Keratinocyte (primary cell): ENCODE measurements around the gene OGT.

Experiments
- CTCF ChIP-seq, 3 experiments: IDR thresholded peaks in 1 of 3; conservative IDR thresholded peaks in 1 of 3; optimal IDR thresholded peaks in 1 of 3; 2 replicates in 2 of 3; 3 replicates in 1 of 3; pipeline versions ENCODE3 to v1.5.1; 2011; ENCODE audit warnings: low read length in 3 of 3, mild to moderate bottlenecking in 3 of 3, moderate library complexity in 2 of 3, control low read depth in 1 of 3, inconsistent platforms in 1 of 3; ENCODE audit not compliant: insufficient read depth in 2 of 3; ENCODE audit errors: extremely low read depth in 1 of 3
- EZH2 ChIP-seq: IDR thresholded peaks from one replicate; pipeline ENCODE4 v1.6.1; 2012; ENCODE audit warnings: inconsistent platforms, mild to moderate bottlenecking, low read length, moderate library complexity

- no peak for TF ChIP-seq CTCF (optimal IDR thresholded peaks at IDR 0.05 in 1 of 3, IDR thresholded peaks at IDR 0.05 in 1 of 3, conservative IDR thresholded peaks at IDR 0.05 in 1 of 3; ENCODE audit: extremely low read depth in 1 of 3, insufficient read depth in 2 of 3, low read length in 3 of 3)
- no peak for TF ChIP-seq EZH2
These were observed 54.0 kb downstream of the OGT start for GRCh38 chrX:71586929-71587328.
